ENCODE measurements around the gene DYSF. TPM values are rescaled to one million over a fixed set of nuclear protein-coding genes. Genes with fewer than 3 reads are reported as not detected.

The DYSF gene
- total RNA-seq, 2 donors from 2014 or later, result 1.4 to 3.1 TPM

DNA sequence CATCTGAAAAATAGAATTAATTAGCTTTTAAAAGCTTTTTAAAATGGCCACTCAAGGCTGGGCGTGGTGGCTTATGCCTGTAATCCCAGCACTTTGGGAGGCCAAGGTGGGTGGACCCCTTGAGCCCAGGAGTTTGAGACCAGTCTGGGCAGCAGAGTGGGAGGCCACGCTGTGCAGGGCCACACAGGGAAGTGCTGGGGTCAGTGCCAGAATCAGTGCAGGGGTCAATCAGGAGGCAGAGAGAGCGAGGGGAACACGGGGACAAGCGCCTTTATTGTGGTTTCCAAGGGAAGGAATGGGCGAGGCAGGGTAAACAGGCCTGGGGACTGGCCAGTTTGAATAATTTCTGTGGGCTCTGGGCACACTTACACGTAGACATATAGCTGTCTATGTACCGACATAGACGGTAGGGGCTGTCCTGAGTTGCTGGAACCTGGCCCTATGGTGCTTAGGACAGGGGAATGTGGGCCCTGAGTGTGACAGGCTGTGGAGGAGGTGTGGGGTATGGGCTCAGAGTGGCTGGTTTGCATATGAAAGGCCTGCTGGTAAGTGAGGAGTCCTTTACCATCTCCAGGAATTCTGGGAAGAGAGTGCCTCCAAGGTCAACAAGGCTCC is 42.9 kb downstream of the DYSF start:
- DNase-seq, result peak; percentile 64
- H3K4me3 ChIP-seq (ENCODE audit: low read length), result no peak overlapping the region
- 70 to 78% methylated on average over 6 to 9 of the region's 9 CpGs for whole genome bisulfite sequencing, 2 experiments (ENCODE audit: insufficient coverage in 1 of 2, insufficient read length in 1 of 2)
- no peaks in the 10 kb centered on the region for H3K9me3 ChIP-seq (ENCODE audit: control insufficient read depth, low read length)
- H3K4me1 Mint-ChIP-seq, result peaks cover 4% of the 10 kb centered on the region
- H3K4me1 ChIP-seq (ENCODE audit: control insufficient read depth, insufficient read depth, low read length), result no peaks in the 10 kb centered on the region
- H3K27ac Mint-ChIP-seq, result no peak overlapping the region
- no peaks in the 10 kb centered on the region for H3K27me3 ChIP-seq (ENCODE audit: control insufficient read depth, insufficient read depth, low read length, poor library complexity, severe bottlenecking)
- no peaks in the 10 kb centered on the region for H3K9me3 Mint-ChIP-seq
- H3K36me3 ChIP-seq (ENCODE audit: control insufficient read depth, insufficient read depth, low read length), result no peaks in the 10 kb centered on the region
- no peak overlapping the region for H3K9ac ChIP-seq (ENCODE audit: extremely low read depth, low read length, poor library complexity, severe bottlenecking)
- no peak overlapping the region for H3K4me3 Mint-ChIP-seq
- TF ChIP-seq CTCF (conservative IDR thresholded peaks at IDR 0.05), result no peak
- no peaks in the 10 kb centered on the region for H3K27me3 Mint-ChIP-seq (ENCODE audit: insufficient read depth)
- no peak overlapping the region for H3K27ac ChIP-seq (ENCODE audit: low read depth, low read length)
- H3K36me3 Mint-ChIP-seq (ENCODE audit: low read depth), result no peaks in the 10 kb centered on the region

GRCh38 chr2:71498261-71498701 is 44.9 kb downstream of the DYSF start:
- H3K36me3 ChIP-seq (ENCODE audit: control insufficient read depth, insufficient read depth, low read length), result no peaks in the 10 kb centered on the region
- no peaks in the 10 kb centered on the region for H3K4me1 ChIP-seq (ENCODE audit: control insufficient read depth, insufficient read depth, low read length)
- no peaks in the 10 kb centered on the region for H3K36me3 Mint-ChIP-seq (ENCODE audit: low read depth)
- no peaks in the 10 kb centered on the region for H3K9me3 ChIP-seq (ENCODE audit: control insufficient read depth, low read length)
- H3K27ac ChIP-seq (ENCODE audit: low read depth, low read length), result no peak overlapping the region
- peaks cover 4% of the 10 kb centered on the region for H3K4me1 Mint-ChIP-seq
- H3K4me3 ChIP-seq (ENCODE audit: low read length), result no peak overlapping the region
- no peak overlapping the region for H3K4me3 Mint-ChIP-seq
- H3K9ac ChIP-seq (ENCODE audit: extremely low read depth, low read length, poor library complexity, severe bottlenecking), result no peak overlapping the region
- WGBS, 2 experiments (ENCODE audit: insufficient coverage in 1 of 2, insufficient read length in 1 of 2), result 89% methylated on average over 4 to 5 of the region's 5 CpGs
- TF ChIP-seq CTCF (conservative IDR thresholded peaks at IDR 0.05), result no peak
- no peaks in the 10 kb centered on the region for H3K27me3 Mint-ChIP-seq (ENCODE audit: insufficient read depth)
- H3K27me3 ChIP-seq (ENCODE audit: control insufficient read depth, insufficient read depth, low read length, poor library complexity, severe bottlenecking), result no peaks in the 10 kb centered on the region
- no peaks in the 10 kb centered on the region for H3K9me3 Mint-ChIP-seq
- H3K27ac Mint-ChIP-seq, result peak overlapping the region; percentile 56
- no peak for DNase-seq

- DNase-seq, result peak; percentile 39
- H3K4me3 Mint-ChIP-seq, result no peak overlapping the region
- 91% methylated on average over 4 to 5 of the region's 5 CpGs for WGBS, 2 experiments (ENCODE audit: insufficient coverage in 1 of 2, insufficient read length in 1 of 2)
- no peaks in the 10 kb centered on the region for H3K36me3 Mint-ChIP-seq (ENCODE audit: low read depth)
- no peaks in the 10 kb centered on the region for H3K9me3 Mint-ChIP-seq
- Histone ChIP-seq H3K27me3 (ENCODE audit: control insufficient read depth, insufficient read depth, low read length, poor library complexity, severe bottlenecking) (no peaks in the 10 kb centered on the region), H3K4me1 (ENCODE audit: control insufficient read depth, insufficient read depth, low read length) (no peaks in the 10 kb centered on the region), H3K4me3 (ENCODE audit: low read length) (no peak overlapping the region), H3K9me3 (ENCODE audit: control insufficient read depth, low read length) (no peaks in the 10 kb centered on the region), H3K36me3 (ENCODE audit: control insufficient read depth, insufficient read depth, low read length) (no peaks in the 10 kb centered on the region), H3K9ac (ENCODE audit: extremely low read depth, low read length, poor library complexity, severe bottlenecking) (no peak overlapping the region), H3K27ac (ENCODE audit: low read depth, low read length) (no peak overlapping the region)
- no peak overlapping the region for H3K27ac Mint-ChIP-seq
- H3K27me3 Mint-ChIP-seq (ENCODE audit: insufficient read depth), result no peaks in the 10 kb centered on the region
- H3K4me1 Mint-ChIP-seq, result peaks cover 4% of the 10 kb centered on the region
- no peak for TF ChIP-seq CTCF (conservative IDR thresholded peaks at IDR 0.05)
Observed at GRCh38 chr2:71499691-71500090, 46.3 kb downstream of the DYSF start.

All from endodermal cell (in vitro differentiated cells).